Amniotic epithelial cell (primary cell): Measurements from ENCODE around the gene NPDC1.
A peak's percentile ranks its signal among the peaks of the same experiment; 100 is the strongest.

Experiments
- DNase-seq: peaks from one replicate; pipeline ENCODE4 v3.0.0-alpha.2; 2010; ENCODE audit warnings: low read depth

The NPDC1 gene

DNA sequence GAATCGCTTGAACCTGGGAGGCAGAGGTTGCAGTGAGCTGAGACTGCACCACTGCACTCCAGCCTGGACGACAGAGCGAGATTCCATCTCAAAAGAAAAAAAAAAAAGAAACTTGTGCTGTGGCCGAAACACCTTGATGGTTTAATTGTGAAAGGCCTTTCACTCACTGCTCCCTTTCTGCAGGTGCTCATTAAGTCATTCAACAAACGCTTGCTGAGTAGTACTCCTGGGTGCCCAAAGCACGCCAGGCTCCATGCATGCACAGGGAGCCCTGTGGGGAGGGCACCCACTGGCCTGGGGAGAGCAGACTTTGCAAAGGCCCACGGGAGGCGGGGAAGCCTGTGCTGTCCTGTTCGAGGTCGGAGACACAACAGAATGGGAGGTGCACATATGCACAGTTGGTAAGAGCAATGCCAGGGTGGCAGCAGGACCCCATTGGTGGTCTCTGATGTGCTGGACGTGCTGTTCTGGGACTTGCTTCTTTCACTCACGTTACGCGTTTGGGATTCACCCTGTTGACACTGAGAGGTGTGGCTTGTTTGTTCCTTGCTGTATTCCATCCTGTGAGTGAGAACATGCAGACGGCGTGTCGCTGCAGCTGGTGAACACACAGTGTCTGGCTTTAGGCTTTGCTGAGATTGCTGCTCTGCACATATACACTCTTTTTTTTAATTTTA is 10.9 kb upstream of the NPDC1 start:
- no peak for DNase-seq

GRCh38 chr9:137055385-137056364 is 9.7 kb upstream of the NPDC1 start:
- DNase-seq = peak; percentile 52

GRCh38 chr9:137054932-137055384 is 9.0 kb upstream of the NPDC1 start:
- DNase-seq = no peak

DNA sequence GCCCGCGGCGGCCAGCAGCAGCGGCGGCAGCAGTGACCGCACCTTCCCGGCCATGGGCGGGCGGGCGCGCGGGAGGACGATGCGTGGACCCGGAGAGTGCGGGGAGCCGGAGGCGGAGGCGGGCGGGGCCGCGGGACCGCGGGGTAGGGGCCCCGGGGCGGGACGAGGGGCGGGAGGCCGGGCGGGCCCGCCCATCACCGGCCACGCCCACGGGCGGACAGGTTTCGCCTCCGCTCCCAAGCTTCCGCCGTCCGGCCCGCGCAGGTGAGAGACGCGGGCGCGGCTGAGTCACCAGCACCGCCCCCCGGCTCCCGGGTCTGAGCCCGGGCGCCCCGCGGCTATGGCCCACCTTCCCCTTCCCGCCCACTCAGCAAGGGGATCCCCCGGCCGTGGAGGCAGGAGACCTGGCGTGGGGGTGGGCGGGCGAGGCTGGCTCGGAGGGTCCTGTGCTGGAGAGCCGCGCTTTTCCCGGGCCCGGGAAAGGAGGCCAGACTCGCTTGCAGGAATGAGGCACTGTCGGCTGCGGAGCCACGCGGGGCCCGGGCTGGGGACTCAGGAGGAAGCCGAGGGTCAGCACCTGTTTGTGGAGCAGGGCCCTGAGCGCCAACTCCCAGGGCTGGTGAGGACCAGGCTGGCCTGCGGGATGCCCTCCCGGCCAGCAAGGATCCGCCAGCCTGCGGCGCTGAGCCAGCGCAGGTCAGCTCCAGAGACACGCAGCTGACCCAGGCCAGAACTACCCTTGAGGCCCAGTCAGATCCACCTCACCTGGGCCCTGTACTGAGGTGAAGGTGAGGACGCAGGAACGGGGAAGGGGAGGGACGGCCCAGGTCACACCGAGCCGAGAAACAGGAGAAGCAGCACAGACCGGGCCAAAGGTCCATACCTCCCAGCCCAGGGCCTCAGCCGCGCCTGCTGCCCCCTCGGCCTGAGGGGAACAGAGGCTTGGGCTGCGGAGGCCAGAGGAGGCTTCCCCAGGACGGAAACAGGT is 8.3 kb upstream of the NPDC1 start, which contains the start of gene ENTPD2:
ENTPD2 (minus strand) TSS at position 118 of the 988 bp plus-strand sequence; CDS start at position 54, 64 bp downstream.
- DNase-seq = no peak

DNA sequence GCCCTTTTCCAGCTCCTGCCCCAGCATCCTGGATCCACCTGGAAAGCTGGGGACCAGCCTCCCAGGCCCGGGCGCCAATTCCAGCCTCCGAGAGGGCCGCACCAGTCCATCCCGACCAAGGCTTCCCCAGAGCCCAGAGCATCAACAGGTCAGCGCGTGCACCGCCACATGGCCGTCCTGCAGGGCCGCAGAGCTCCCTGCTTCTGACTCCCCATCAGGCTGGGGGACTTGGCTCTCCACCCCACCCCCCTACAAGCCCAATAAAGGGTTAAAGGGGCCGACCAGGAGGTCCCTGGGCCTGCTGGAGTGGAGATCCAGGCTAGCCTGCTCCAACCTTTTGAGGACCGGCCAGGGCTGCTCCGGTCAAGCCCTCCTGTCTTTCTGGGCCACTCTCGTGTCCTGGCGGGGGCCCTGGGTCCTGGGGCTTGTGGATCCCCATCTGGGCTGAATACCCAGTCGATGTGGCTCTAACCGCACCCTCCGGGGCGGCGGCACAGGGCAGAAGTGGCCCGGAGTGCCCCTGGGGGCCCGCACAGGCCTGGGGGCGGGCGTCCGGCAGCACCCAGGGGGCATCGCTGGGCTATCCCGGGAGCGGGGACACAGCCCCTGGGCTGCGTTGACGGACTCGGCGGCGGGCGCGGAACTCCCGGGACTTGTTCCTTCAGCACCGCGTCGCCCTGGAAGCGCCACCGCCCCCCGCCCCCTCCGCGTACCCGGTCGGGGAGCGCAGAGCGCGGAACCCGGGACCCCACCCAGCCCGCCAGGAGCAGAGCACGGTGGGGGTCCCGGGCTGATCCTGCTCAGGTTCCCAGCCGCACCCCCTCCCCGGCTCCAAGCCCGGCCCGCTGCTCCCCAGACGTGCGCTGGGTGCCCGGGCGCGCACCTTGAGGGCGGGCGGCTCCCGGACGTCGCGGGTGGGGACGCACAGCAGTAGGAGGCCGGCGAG is 7.3 kb upstream of the NPDC1 start:
- no peak for DNase-seq

GRCh38 chr9:137052293-137052692 is 6.3 kb upstream of the NPDC1 start:
- DNase-seq = no peak

DNA sequence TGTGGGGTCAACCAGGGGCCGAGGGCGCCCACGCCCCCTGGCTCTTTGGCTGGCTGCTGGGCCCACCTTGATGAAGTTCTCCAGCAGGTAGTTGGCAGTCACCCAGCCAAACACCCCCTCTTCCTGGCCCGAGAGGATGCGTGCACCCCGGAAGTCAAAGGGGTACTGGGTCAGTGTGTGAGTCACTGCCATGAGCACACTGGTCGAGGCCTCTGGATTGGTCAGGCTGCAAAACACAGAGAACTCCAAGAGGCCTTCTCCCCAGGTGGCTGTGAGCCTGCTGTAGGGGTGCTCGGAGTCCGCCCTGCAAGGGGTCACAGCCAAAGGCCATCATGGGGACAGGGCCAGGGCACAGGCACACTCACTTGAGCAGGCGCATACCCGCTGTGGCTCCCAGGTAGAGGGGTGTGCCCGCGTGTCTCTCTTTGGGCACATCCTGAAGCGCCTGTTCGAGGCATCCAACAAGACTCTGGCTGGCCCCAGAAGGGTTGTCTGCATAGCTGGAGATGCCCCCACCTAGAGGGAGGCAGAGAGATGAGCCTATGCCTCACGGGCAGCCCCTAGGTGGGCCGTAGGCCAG is 5.3 kb upstream of the NPDC1 start:
- DNase-seq = no peak

DNA sequence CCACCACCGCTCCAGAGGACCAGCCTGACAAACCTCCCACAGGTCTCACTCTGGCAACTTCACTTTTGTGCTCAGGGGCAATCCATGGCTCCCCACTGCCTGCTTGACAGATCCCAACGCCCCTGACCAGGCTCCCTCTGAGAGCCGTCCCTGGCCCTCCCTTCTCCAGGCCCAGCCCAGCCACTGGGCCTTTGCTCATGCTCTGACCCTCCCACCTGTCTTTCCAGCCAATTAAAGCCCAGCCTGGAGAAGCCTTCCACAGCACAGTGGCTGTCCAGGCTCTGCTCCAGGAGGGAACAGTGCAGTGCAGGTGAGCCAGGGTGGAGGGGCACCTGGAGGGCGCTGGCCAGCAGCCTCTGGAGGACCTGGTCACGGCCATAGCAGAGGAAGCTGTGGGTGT is 4.6 kb upstream of the NPDC1 start:
- no peak for DNase-seq

DNA sequence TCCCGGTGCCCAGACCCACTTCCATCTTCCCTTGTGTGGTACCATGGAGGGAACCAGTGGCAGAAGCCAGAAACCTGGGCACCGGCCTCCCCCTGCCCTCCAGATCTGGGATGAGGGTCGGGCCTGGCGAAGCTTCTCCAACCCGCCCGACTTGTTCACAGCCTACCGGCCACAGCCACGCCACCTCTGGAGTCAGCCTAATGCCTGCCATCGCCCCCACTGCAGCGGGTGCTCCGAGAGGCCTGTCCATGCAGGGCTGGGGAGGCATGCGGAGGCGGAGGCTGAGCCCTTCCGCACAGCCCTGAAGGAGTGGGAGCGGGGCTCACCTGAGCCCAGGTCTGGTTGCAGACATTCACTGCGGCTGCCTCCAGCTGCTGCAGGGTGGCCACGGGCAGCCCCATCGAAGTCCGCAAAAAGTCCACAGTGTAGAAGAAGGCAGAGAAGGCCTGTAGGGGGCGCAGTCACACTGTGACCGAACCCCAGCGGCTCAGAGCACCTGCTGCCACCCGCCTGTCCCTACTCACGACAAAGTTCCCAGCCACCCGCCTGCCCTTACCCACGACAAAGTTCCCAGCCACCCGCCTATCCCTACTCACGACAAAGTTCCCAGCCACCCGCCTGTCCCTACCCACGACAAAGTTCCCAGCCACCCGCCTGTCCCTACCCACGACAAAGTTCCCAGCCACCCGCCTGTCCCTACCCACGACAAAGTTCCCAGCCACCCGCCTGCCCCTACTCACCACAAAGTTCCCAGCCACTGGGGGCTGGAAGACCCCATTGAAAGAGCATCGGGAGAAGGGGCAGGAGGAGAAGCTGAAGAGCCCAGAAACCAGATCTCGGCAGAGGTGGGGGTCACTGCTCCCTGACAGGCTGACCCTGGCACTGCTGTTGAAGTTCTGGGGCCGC is 3.8 kb upstream of the NPDC1 start:
- DNase-seq = peak; percentile 26

GRCh38 chr9:137048655-137049543 is 2.9 kb upstream of the NPDC1 start:
- no peak for DNase-seq

GRCh38 chr9:137045294-137046087 is 486 bp downstream of the NPDC1 start:
- DNase-seq = peak; percentile 31

GRCh38 chr9:137044502-137045177 is 1.3 kb downstream of the NPDC1 start:
- no peak for DNase-seq

DNA sequence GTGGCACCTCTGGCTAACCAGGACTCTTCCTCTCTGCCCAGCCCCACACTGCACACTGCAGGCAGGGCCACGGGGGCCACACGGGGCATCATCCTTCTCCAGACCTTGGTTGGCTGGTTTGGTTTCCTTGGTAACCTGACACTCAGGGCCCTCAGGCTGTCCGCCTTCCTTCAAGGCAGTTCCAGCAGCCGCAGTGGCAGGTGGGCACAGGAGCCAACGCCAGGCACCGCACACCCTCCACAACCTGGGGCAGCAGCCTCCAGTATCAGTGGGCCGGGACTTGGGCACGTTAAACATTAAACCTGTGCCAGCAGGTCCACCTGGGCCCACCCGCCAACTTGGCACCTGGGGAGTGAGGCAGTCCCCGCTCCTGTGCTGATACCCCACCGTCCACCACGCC is 1.9 kb downstream of the NPDC1 start:
- no peak for DNase-seq

DNA sequence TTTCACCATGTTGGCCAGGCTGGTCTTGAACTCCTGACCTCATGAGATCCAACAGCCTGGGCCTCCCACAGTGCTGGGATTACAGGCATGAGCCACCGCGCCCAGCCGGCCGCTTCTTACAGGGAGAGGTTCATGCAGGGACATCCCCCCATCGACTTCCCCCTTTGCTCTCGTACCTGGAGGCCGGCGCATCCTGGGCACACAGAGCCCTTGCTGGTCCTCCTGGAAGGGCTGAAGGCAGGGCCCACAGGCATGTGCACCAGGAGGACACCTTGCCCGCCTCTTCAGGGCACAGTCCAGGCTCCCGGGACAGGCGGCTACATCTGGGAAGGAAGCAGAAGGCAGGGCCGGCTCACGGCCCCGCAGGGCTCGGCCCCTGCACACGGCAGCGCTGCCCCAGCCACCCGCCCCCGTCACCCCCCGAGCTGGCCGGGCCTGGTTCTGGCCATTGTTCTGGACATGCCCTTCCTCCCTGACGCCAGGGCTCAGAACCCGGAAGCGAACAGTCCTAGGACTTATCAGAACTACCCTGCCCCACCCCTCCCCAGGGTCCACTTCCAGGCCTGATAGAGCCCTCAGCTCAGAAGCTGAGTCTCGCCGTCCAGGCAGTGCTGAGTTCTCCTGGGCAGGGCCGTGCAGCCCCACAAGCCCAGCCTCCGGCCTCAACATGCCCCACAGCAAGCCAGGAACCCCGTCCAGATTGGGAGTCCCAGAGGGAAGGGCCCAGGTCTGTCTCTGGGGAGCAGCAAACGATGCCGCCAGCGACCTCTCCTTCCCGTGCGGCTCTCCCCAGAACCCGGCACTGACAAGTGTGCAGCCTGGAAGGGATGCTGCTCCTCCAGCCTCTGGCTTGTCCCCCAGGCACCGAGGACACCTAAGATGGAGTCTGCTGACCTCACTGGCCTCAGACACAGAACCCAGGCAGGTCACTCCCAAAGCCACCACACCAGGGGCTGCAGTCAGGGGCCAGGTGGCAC is 2.9 kb downstream of the NPDC1 start:
- DNase-seq = no peak

DNA sequence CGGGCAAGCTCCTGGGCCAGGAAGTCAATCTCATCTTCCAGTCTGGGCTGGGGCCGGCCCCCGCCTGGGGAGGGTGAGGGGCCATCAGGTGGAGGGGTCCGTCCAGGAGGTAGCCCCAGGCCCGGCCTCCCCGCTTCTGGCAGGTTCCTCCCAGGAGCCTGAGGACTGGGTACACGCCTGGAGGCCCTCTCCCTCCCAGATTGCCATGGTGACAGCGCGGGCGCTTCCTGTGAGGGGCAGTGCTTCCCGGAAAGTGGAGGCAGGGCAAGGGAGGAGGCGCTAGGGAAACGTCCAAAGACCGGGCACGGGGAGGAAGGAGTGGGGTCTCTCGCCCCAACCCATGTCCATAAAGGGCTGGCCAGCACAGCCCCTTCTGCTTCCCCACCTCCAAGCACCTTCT is 4.9 kb downstream of the NPDC1 start:
- DNase-seq = peak; percentile 20

- DNase-seq = no peak
Measured at GRCh38 chr9:137040568-137040967, 5.4 kb downstream of the NPDC1 start.
